Gastroesophageal sphincter (tissue), 4 donors: ENCODE results near the gene MRPL17. TPM values are rescaled to one million over a fixed set of nuclear protein-coding genes. Genes with fewer than 3 reads are reported as not detected.

Experiments used
- ATAC-seq: fragments of 150-250 bp; one replicate; pipeline ENCODE4 v1.9.1; 2016; ENCODE audit warnings: mild to moderate bottlenecking, moderate library complexity
- H3K27ac ChIP-seq, 4 donors: fragments of 200-600 bp; sonication (generic) in 3 of 4; 1 replicate in 3 of 4; 2 replicates in 1 of 4; pipeline ENCODE4 v1.5.1; 2016 to 2019
- H3K27me3 ChIP-seq: fragments of 200-600 bp; sonication (generic); one replicate; pipeline ENCODE4 v1.5.1; 2019
- H3K36me3 ChIP-seq, 2 donors: fragments of 200-600 bp; sonication (generic); one replicate each; pipeline ENCODE4 v1.5.1; 2019; ENCODE audit warnings: control low read depth in 1 of 2
- H3K4me1 ChIP-seq, 3 donors: fragments of 200-600 bp; sonication (generic); 1 replicate in 2 of 3; 2 replicates in 1 of 3; pipeline ENCODE4 v1.5.1; 2016 to 2019; ENCODE audit warnings: control low read depth in 2 of 3
- H3K4me3 ChIP-seq, 2 donors: fragments of 200-600 bp; sonication (generic); one replicate each; pipeline ENCODE4 v1.5.1; 2019; ENCODE audit warnings: mild to moderate bottlenecking in 1 of 2, moderate library complexity in 1 of 2
- H3K9me3 ChIP-seq, 3 donors: fragments of 200-600 bp; sonication (generic); one replicate each; pipeline ENCODE4 v1.5.1; 2017 to 2019; ENCODE audit warnings: control low read depth in 2 of 3
- CTCF ChIP-seq, 4 experiments: fragments of 200-600 bp in 2 of 4; fragments of 450-650 bp in 2 of 4; sonication (generic) in 1 of 4; IDR thresholded peaks; one replicate each; pipeline ENCODE4 v1.5.1; 2017 to 2019; ENCODE audit warnings: antibody characterized with exemption in 4 of 4, mild to moderate bottlenecking in 2 of 4, moderate library complexity in 2 of 4
- EP300 ChIP-seq: sonication (generic); formaldehyde crosslinking; IDR thresholded peaks from one replicate; pipeline ENCODE4 v1.6.1; 2017; ENCODE audit warnings: antibody characterized with exemption, mild to moderate bottlenecking
- POLR2A ChIP-seq, 2 donors: fragments of 450-650 bp; IDR thresholded peaks; one replicate each; pipeline ENCODE4 v1.6.1; 2017; ENCODE audit warnings: antibody characterized with exemption in 2 of 2, mild to moderate bottlenecking in 2 of 2, moderate library complexity in 1 of 2
- POLR2AphosphoS5 ChIP-seq: sonication (generic); formaldehyde crosslinking; IDR thresholded peaks from one replicate; pipeline ENCODE4 v1.6.1; 2017; ENCODE audit warnings: antibody characterized with exemption
- WGBS, 2 donors: methylation state at CpG; one replicate each; pipeline ENCODE4 v1.1.5; 2018; ENCODE audit warnings: low coverage in 1 of 2; 5-methylcytosine and 5-hydroxymethylcytosine counted together
- total RNA-seq, 4 donors: library from RNA; depleted of rRNA; stranded (reverse); fragments of >200 nt; gene quantifications; one replicate each; pipeline ENCODE4 v1.1.0, GENCODE V29; 2016

MRPL17 gene
- total RNA-seq, 4 donors from 2014 or later: 12.6 to 35.0 (median 18.6) TPM

GRCh38 chr11:6653097-6653496 lies 30.0 kb downstream of the MRPL17 start:
- TF ChIP-seq CTCF (IDR thresholded peaks at IDR 0.05) (no peak), POLR2A (IDR thresholded peaks at IDR 0.05) (no peak), POLR2AphosphoS5 (no peak), EP300 (no peak)
- H3K27ac ChIP-seq: no peak overlapping the region
- peaks cover 0 to 61% (median 6%) of the 10 kb centered on the region in 3 donors for H3K4me1 ChIP-seq
- no peak for ATAC-seq
- H3K36me3 ChIP-seq: no peaks in the 10 kb centered on the region
- no peaks in the 10 kb centered on the region for H3K27me3 ChIP-seq
- no peaks in the 10 kb centered on the region for H3K9me3 ChIP-seq
- no peak overlapping the region for H3K4me3 ChIP-seq
- WGBS, 2 donors: 92 to 100% methylated on average over 1 of the region's 1 CpG

GRCh38 chr11:6652182-6652581 lies 31.0 kb downstream of the MRPL17 start:
- H3K27ac ChIP-seq: no peak overlapping the region
- no peak for ATAC-seq

GRCh38 chr11:6650980-6651379 lies 32.2 kb downstream of the MRPL17 start:
- Histone ChIP-seq H3K36me3 (no peaks in the 10 kb centered on the region), H3K9me3 (no peaks in the 10 kb centered on the region), H3K4me3 (no peak overlapping the region), H3K27ac (no peak overlapping the region), H3K4me1 (peaks cover 0 to 67% (median 27%) of the 10 kb centered on the region in 3 donors), H3K27me3 (no peaks in the 10 kb centered on the region)
- no peak for ATAC-seq
- 41 to 83% methylated on average over 5 to 6 of the region's 6 CpGs for WGBS, 2 donors
- TF ChIP-seq EP300: no peak

More at GRCh38 chr11:6652182-6652581, 31.0 kb downstream of the MRPL17 start:
- H3K4me1 ChIP-seq: peaks cover 0 to 67% (median 15%) of the 10 kb centered on the region in 3 donors
- H3K9me3 ChIP-seq: no peaks in the 10 kb centered on the region
- 37 to 57% methylated on average over 3 of the region's 3 CpGs for WGBS, 2 donors
- H3K36me3 ChIP-seq: no peaks in the 10 kb centered on the region
- no peak overlapping the region for H3K4me3 ChIP-seq
- no peaks in the 10 kb centered on the region for H3K27me3 ChIP-seq
- no peak for TF ChIP-seq CTCF (IDR thresholded peaks at IDR 0.05)
- no peak for TF ChIP-seq POLR2A (IDR thresholded peaks at IDR 0.05)
- TF ChIP-seq POLR2AphosphoS5: no peak
- no peak for TF ChIP-seq EP300

- H3K27ac ChIP-seq: no peak overlapping the region
- H3K4me3 ChIP-seq: no peak overlapping the region
- peaks cover 0 to under 1% of the 10 kb centered on the region in 2 donors for H3K36me3 ChIP-seq
- peaks cover 0 to 73% (median 30%) of the 10 kb centered on the region in 3 donors for H3K4me1 ChIP-seq
- no peak for TF ChIP-seq POLR2A (IDR thresholded peaks at IDR 0.05)
- no peak for TF ChIP-seq CTCF (IDR thresholded peaks at IDR 0.05)
- no peak for TF ChIP-seq EP300
- TF ChIP-seq POLR2AphosphoS5: no peak
- H3K27me3 ChIP-seq: no peaks in the 10 kb centered on the region
- no peak for ATAC-seq
- H3K9me3 ChIP-seq: no peaks in the 10 kb centered on the region
Observed at GRCh38 chr11:6650104-6650503, 33.0 kb downstream of the MRPL17 start.

GRCh38 chr11:6648501-6648900 lies 34.6 kb downstream of the MRPL17 start:
- H3K4me3 ChIP-seq: no peak overlapping the region
- H3K27me3 ChIP-seq: no peaks in the 10 kb centered on the region
- ATAC-seq: no peak
- peak overlapping the region in 2 of 4 donors; percentile 70 to 81 for H3K27ac ChIP-seq
- peaks cover 0 to 7% of the 10 kb centered on the region in 2 donors for H3K36me3 ChIP-seq
- TF ChIP-seq POLR2A (IDR thresholded peaks at IDR 0.05) (no peak), EP300 (no peak), POLR2AphosphoS5 (no peak), CTCF (IDR thresholded peaks at IDR 0.05) (no peak)
- H3K4me1 ChIP-seq: peaks cover 0 to 63% (median 27%) of the 10 kb centered on the region in 3 donors
- H3K9me3 ChIP-seq: no peaks in the 10 kb centered on the region
- WGBS, 2 donors: 21 to 40% methylated on average over 1 of the region's 1 CpG
